ENCODE measurements around the gene STRIP1.
A peak's percentile ranks its signal among the peaks of the same experiment; 100 is the strongest.

The STRIP1 gene

DNA sequence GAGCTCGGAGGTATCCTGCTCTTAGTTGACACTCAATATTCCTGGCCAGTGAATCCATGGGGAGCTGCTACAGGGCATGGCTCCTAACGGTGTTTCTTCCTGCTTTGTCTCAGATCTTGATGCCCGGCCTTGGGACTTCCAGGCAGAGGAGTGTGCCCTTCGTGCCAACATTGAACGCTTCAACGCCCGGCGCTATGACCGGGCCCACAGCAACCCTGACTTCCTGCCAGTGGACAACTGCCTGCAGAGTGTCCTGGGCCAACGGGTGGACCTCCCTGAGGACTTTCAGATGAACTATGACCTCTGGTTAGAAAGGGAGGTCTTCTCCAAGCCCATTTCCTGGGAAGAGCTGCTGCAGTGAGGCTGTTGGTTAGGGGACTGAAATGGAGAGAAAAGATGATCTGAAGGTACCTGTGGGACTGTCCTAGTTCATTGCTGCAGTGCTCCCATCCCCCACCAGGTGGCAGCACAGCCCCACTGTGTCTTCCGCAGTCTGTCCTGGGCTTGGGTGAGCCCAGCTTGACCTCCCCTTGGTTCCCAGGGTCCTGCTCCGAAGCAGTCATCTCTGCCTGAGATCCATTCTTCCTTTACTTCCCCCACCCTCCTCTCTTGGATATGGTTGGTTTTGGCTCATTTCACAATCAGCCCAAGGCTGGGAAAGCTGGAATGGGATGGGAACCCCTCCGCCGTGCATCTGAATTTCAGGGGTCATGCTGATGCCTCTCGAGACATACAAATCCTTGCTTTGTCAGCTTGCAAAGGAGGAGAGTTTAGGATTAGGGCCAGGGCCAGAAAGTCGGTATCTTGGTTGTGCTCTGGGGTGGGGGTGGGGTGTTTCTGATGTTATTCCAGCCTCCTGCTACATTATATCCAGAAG is 19.4 kb downstream of the STRIP1 start:
- peak; percentile 71 for DNase-seq (ENCODE audit: low spot score)

- DNase-seq (ENCODE audit: low spot score) = no peak
Measured at GRCh38 chr1:110055493-110056284, 21.3 kb downstream of the STRIP1 start.

GRCh38 chr1:110056285-110056683 is 21.9 kb downstream of the STRIP1 start:
- DNase-seq (ENCODE audit: low spot score) = no peak

DNA sequence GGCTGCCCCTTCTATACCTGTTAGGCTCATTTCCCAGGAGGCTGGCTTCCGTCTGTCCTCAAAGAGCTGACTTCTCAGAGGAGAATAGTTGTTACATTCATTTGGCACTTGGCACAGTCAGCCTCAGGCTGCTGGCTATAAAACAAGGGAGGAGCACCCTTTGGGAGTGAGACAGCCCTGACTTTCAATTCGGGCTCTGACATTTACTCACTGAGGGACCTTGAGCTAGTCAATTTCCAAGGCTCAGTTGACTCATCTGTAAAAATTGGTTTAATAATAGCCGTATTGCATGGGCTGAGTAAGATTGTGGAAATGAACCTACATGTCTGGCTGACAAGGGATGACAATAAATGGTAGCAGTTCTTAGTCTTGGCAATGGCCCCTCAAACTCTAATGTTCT is 22.4 kb downstream of the STRIP1 start:
- no peak for DNase-seq (ENCODE audit: low spot score)

DNA sequence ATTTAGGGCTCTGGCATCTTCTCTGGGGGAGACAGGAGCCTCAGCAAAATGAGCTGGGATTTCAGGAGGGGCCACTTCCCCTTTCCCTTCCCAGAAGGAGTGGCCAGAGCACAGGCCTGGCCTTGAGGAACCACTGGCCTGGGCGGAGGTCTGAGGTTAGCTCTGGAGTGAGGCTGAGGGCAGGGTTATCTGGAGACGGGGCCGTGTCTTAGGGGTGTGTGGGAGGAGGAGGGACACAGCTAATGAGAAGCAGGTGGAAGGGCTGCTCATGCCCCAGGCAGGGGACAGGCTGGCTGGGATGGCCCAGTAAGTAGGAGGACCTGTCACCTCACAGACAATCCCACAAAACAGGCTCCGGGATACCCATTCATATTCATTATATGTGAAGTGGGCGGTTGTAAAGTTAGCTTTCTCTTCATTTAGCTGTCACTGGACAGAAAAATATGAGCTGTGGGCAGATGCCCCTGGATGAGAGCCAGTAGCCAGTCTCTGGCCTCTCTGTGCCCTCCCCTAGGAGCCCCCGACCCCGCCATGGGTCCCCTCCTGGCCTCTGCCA is 23.6 kb downstream of the STRIP1 start:
- DNase-seq (ENCODE audit: low spot score) = no peak

GRCh38 chr1:110058591-110058990 is 24.2 kb downstream of the STRIP1 start:
- no peak for DNase-seq (ENCODE audit: low spot score)

- no peak for DNase-seq (ENCODE audit: low spot score)
Measured at GRCh38 chr1:110059133-110059863, 24.9 kb downstream of the STRIP1 start.

GRCh38 chr1:110060034-110060661 is 25.7 kb downstream of the STRIP1 start:
- peak; percentile 31 for DNase-seq (ENCODE audit: low spot score)

DNA sequence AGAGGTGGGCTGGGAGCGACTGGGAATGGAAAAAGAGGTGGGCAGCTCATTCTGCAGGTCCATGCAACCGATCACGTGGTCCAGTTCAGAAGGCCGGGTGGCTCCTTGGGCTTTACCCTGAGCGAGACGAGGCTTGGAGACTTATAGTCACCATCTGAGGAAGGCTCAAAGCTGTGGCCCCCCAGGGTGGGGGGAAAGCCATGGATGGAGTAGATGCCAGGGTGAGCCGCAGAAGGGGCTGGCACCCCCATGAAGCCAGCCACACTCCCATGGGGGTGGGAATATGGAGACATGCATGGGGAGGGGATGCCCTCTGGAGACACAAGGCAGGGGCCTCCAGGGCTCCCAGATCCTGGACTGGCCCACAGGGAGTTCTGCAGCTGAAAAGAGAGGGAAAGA is 26.2 kb downstream of the STRIP1 start:
- no peak for DNase-seq (ENCODE audit: low spot score)

DNA sequence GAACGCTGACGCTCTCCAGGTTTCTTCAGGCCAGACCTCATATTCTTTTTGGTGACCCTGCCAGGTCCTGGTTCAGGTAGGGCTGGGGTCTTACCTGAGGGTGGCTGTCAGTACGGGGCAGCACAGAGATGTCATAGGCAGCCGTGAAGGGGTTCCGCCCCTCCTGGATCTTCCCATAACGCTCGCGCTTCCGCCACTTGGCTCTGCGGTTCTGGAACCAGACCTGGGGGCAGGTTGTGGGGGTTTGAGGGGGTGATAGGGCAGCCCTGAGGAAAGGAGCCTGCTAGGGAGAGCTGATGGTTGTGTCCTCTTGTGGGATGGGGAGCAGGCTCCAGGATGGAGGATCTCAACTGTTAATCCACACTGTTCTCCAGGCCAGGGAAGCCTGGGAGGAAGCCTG is 26.9 kb downstream of the STRIP1 start:
- DNase-seq (ENCODE audit: low spot score) = no peak

GRCh38 chr1:110062612-110063011 is 28.2 kb downstream of the STRIP1 start:
- no peak for DNase-seq (ENCODE audit: low spot score)

GRCh38 chr1:110063781-110064180 is 29.4 kb downstream of the STRIP1 start:
- no peak for DNase-seq (ENCODE audit: low spot score)

DNA sequence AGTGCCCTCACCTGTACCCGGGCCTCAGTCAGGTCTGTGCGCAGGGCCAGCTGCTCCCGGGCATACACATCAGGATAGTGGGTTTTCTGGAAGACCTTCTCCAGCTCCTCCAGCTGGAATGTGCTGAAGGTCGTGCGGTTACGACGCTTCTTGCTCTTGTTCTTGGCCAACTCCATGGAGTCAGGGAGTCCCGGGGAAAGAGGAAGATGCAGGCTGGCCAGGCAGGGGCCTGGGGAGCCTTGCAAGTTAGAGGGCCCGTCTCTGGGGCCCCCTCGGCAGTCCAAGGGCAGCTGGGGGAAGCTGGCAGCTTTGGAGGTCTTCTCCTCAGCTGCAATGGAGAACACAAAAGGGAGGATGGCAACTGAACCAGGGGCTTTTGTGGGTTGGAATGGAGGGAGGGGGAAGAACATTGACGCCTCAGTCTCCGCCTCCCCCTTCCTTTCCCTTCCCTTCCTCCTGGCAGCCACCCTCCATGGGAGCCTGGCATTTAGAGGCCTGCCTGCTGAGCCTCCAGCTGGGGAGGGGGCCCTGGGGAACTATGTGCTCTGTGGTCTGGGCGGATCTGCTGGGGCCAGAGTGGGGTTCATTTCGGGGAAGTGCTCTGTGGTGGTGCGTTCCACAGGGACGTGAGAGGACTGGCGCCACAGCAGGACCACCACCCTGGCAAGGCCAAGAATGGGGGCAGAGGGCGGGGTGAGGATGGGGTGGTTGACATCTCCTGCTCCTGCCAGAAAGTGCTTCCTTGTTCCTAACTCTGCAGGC is 30.3 kb downstream of the STRIP1 start:
- DNase-seq (ENCODE audit: low spot score) = no peak

GRCh38 chr1:110065841-110066240 is 31.4 kb downstream of the STRIP1 start:
- no peak for DNase-seq (ENCODE audit: low spot score)

- no peak for DNase-seq (ENCODE audit: low spot score)
Measured at GRCh38 chr1:110067479-110067892, 33.1 kb downstream of the STRIP1 start.

GRCh38 chr1:110067893-110068645 is 33.6 kb downstream of the STRIP1 start:
- no peak for DNase-seq (ENCODE audit: low spot score)

DNA sequence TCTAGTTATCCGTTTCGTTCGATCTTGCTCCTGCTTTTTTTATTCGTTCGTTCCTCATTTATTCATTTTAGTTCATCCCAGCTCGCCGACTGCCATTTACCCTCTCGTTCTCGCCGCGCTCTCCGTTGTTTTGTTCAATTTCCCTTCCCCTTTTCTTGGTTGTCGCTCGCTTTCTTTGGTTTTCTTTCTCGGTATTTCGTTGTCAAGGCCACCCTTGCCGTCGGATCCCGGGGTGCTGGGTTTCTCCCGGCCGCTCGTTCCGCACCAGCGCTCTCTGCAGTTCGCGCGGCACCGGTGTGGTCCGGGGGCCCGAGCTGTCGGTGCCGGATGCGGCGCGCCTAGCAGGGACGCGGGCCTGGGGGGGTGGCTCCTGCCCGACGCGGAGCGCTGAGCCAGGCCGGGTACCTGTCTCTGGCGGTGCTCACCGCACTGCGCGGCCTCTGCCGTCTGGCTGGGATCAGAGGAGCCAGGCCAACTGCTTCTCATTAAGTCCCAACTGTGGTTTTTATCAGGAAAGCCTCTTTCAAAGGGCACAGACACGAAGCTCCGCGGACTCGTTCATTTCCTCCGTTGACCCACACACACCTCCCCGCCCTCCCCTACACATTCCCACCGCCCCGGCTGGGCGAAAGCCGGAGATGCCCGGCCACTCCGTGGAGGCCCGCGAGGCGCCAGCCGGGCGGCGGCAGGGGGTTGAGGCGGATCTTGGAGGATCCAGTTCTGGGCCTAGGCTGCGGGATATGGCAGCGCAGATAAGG is 34.4 kb downstream of the STRIP1 start:
- no peak for DNase-seq (ENCODE audit: low spot score)

DNA sequence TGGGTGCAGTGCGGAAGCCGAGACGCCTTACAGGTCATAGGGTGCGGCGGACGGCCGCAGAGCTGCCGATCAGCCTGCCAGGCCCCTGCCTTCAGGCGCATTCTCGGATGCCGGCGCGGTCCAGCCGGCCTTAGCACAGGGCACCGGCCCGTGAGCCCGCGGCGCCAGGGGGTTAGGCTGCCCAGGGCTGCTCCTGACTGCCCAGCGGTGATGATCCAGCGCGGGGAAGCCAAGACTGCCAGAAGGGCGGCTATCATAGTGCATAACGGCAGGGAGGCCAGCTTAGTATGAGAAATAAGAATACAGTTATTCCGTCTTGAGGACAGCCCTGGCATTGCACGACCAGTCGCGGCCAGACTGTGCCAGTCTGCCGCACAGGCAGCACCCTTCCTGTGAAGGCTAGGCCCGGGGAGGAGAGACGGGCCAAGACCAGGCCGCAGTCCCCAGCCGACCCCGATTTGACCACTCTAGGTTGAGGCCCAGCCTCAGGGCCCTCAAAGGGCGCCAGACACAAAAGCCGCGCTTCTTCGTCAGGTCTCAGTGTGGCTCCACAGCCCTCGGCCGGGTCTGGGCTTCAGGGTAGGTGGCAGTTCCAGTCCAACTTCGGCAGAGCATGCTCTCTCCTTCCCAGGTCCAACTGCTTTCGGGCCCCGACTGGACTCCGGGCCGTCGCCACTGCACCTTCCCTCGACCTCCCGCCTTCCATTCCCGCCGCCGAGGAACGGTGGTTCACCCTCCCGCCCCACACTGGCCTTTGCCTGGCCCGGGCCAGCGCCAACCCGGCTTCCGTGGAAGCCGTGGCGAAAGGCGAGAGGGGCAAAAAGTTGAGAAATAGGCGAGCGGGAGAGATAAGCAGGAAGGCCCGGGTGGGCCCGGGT is 35.2 kb downstream of the STRIP1 start:
- no peak for DNase-seq (ENCODE audit: low spot score)
